ENCODE measurements around the gene TTLL11. TPM values are rescaled to one million over a fixed set of nuclear protein-coding genes. Genes with fewer than 3 reads are reported as not detected.

The TTLL11 gene
- total and polyA plus RNA-seq, 2 of the 8 experiments (the other 6 are each of a cell fraction or from before 2014, with no cell fraction given) = 0.56 to 0.80 TPM

DNA sequence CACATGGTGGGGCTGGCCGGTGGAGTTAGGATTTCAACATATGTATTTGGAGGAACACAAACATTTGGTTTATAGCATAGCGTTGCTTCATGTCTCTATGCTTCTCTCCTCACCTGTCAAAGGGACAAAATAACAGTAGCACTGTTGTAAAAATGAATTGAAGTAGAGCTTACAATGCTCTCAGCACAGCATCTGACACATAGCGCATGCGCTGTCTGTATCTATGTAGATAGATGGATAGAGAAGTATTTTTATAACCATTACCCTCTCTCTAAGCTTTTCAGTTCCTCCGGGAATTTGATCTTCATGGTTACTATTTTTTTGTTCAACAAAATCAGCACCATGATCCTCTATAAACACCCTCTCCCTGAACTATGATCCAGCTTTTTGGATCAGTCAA, 166.0 kb downstream of the TTLL11 start:
- H2BK5ac ChIP-seq (ENCODE audit: low read depth, low read length) = no peak overlapping the region
- WGBS, 2 experiments (ENCODE audit: extremely low coverage in 1 of 2, insufficient coverage in 1 of 2, insufficient read length in 1 of 2, insufficient replicate concordance in 2 of 2, low coverage in 1 of 2, low lambda C conversion rate in 2 of 2, missing lambda C conversion rate in 1 of 2) = 96% methylated on average over 5 of the region's 5 CpGs; no CpG with 5 or more reads in 1 of the 2 experiments
- H4K5ac ChIP-seq (ENCODE audit: insufficient read length, low read depth, low read length) = no peak overlapping the region
- no peak overlapping the region for H3K23ac ChIP-seq (ENCODE audit: insufficient read length)
- H2AFZ ChIP-seq (ENCODE audit: low read length) = no peak overlapping the region
- no peak overlapping the region for H2BK15ac ChIP-seq (ENCODE audit: low read length)
- no peak overlapping the region for H4K91ac ChIP-seq (replicated peaks; ENCODE audit: insufficient read length, low read length)
- H3K56ac ChIP-seq (replicated peaks; ENCODE audit: insufficient read length, low read depth, low read length) = no peak overlapping the region
- H3K4me1 ChIP-seq (replicated peaks in 1 of 4; ENCODE audit: control insufficient read depth in 3 of 4, insufficient read depth in 4 of 4, low read length in 3 of 4) = peaks cover 0 to 2% (median 0%) of the 10 kb centered on the region in 4 experiments; a peak in 3 of 7 replicates
- H3K4ac ChIP-seq (replicated peaks; ENCODE audit: insufficient read length, low read depth, low read length) = no peak overlapping the region
- H2BK120ac ChIP-seq (replicated peaks; ENCODE audit: low read depth, low read length) = no peak overlapping the region
- no peaks in the 10 kb centered on the region for H3K79me1 ChIP-seq (ENCODE audit: low read depth, low read length)
- no peaks in the 10 kb centered on the region; a peak in 2 of 7 replicates for H3K27me3 ChIP-seq (replicated peaks in 1 of 4; ENCODE audit: control insufficient read depth in 3 of 4, extremely low read depth in 1 of 4, insufficient read depth in 3 of 4, low read length in 3 of 4)
- H3K18ac ChIP-seq (ENCODE audit: extremely low read depth, low read length) = no peak overlapping the region
- no peaks in the 10 kb centered on the region for H4K20me1 ChIP-seq (replicated peaks in 1 of 2; ENCODE audit: control insufficient read depth in 1 of 2, insufficient read depth in 2 of 2, low read length in 2 of 2)
- H3K4me3 ChIP-seq (ENCODE audit: extremely low read depth in 1 of 4, insufficient read depth in 2 of 4, low read depth in 3 of 4, low read length in 4 of 4) = no peak overlapping the region
- no peak overlapping the region for H3K27ac ChIP-seq (ENCODE audit: low read depth, low read length)
- H2BK20ac ChIP-seq (ENCODE audit: low read length) = no peak overlapping the region
- H2AK5ac ChIP-seq (ENCODE audit: low read depth, low read length) = no peak overlapping the region
- DNase-seq (ENCODE audit: low read depth in 1 of 2, low spot score in 2 of 2) = no peak
- no peak overlapping the region for H3K9ac ChIP-seq (replicated peaks in 1 of 4; ENCODE audit: extremely low read depth in 1 of 4, low read depth in 3 of 4, low read length in 3 of 4)
- no peak overlapping the region for H3K4me2 ChIP-seq (ENCODE audit: insufficient read depth in 1 of 2, low read depth in 2 of 2, low read length in 2 of 2)
- H3K36me3 ChIP-seq (ENCODE audit: control insufficient read depth in 2 of 4, insufficient read depth in 4 of 4, low read length in 3 of 4) = no peaks in the 10 kb centered on the region
- POLR2A ChIA-PET (ENCODE audit: partially characterized antibody) = no interaction called here
- H3K9me3 ChIP-seq (ENCODE audit: insufficient read depth in 2 of 2, low read depth in 1 of 2, low read length in 1 of 2) = no peaks in the 10 kb centered on the region
- H3K23me2 ChIP-seq (ENCODE audit: low read depth, low read length) = no peaks in the 10 kb centered on the region; the same call in 1 of the 2 replicates
- H3K79me2 ChIP-seq (ENCODE audit: control insufficient read depth in 1 of 2, insufficient read depth in 2 of 2, low read length in 2 of 2) = no peaks in the 10 kb centered on the region
- no peak overlapping the region for H4K8ac ChIP-seq (ENCODE audit: extremely low read depth, insufficient read depth, low read length)
- H2BK12ac ChIP-seq (ENCODE audit: low read depth, low read length) = no peak overlapping the region
- no peak overlapping the region for H3K14ac ChIP-seq (ENCODE audit: insufficient read length)
- CTCF ChIA-PET (ENCODE audit: partially characterized antibody) = interaction anchor here (0.6 to 2.3 kb wide), 12 partner anchors 9 to 292 kb away, joined by 3 to 11 read pairs (median 4); no protein-coding TSS in a partner anchor
- FAIRE-seq = no peak
- no peak for TF ChIP-seq KDM1A (IDR thresholded peaks at IDR 0.05; ENCODE audit: borderline replicate concordance, low read length)
- no peak for TF ChIP-seq POLR2A (IDR thresholded peaks at IDR 0.05; ENCODE audit: control extremely low read depth in 1 of 2, low read depth in 2 of 2, low read length in 2 of 2)
- no peak for TF ChIP-seq SIX5 (IDR thresholded peaks at IDR 0.05; ENCODE audit: low read depth, low read length)
- no peak for TF ChIP-seq RFX5 (IDR thresholded peaks at IDR 0.05; ENCODE audit: borderline replicate concordance, low read depth, low read length)

All from H1 (cell line).